AG09309 (cell line): ENCODE results near the gene ATF5.

Source experiments
- DNase-seq: peaks from one replicate; pipeline ENCODE4 v3.0.0-alpha.2; 2010; ENCODE audit warnings: low read depth
- H3K4me3 ChIP-seq: 2 replicates; pipeline ENCODE4 v1.5.1; 2011; ENCODE audit warnings: mild to moderate bottlenecking, low read depth, low read length, moderate library complexity; ENCODE audit not compliant: control insufficient read depth
- CTCF ChIP-seq: IDR thresholded peaks from 2 replicates; pipeline ENCODE4 v1.5.1; 2011; ENCODE audit warnings: mild to moderate bottlenecking, low read depth, low read length, inconsistent platforms; ENCODE audit not compliant: insufficient read depth, control insufficient read depth; ENCODE audit errors: missing control alignments

ATF5 gene

GRCh38 chr19:49930483-49931011, 1.5 kb downstream of the ATF5 start:
- no peak for DNase-seq
- TF ChIP-seq CTCF = no peak
- no peak overlapping the region for H3K4me3 ChIP-seq

GRCh38 chr19:49931293-49932040, 2.5 kb downstream of the ATF5 start:
- no peak overlapping the region for H3K4me3 ChIP-seq
- no peak for TF ChIP-seq CTCF
- DNase-seq = no peak

GRCh38 chr19:49932041-49932451, 3.0 kb downstream of the ATF5 start:
- no peak for TF ChIP-seq CTCF
- no peak overlapping the region for H3K4me3 ChIP-seq
- DNase-seq = no peak

- no peak overlapping the region for H3K4me3 ChIP-seq
- no peak for DNase-seq
- no peak for TF ChIP-seq CTCF
Measured at GRCh38 chr19:49932731-49933131, 3.7 kb downstream of the ATF5 start.

- no peak overlapping the region for H3K4me3 ChIP-seq
- DNase-seq = no peak
- TF ChIP-seq CTCF = no peak
Measured at GRCh38 chr19:49933643-49934042, 4.6 kb downstream of the ATF5 start.

- no peak overlapping the region for H3K4me3 ChIP-seq
- no peak for TF ChIP-seq CTCF
- no peak for DNase-seq
Measured at GRCh38 chr19:49936549-49936948, 7.5 kb downstream of the ATF5 start.

- H3K4me3 ChIP-seq = peak overlapping the region; percentile 33
- DNase-seq = no peak
- TF ChIP-seq CTCF = peak; percentile 98
Measured at GRCh38 chr19:49937750-49938381, 8.9 kb downstream of the ATF5 start.
